ENCODE measurements around the gene DPP6. TPM values are rescaled to one million over a fixed set of nuclear protein-coding genes. Genes with fewer than 3 reads are reported as not detected.

Gene DPP6
- total and polyA plus RNA-seq, 9 of the 15 experiments (the other 6 are each of a cell fraction or from before 2014, with no cell fraction given), result not detected

GRCh38 chr7:154241988-154242387 lies 189.8 kb downstream of the DPP6 start (continued):
- no peak for TF ChIP-seq ZNF431 (CRISPR knock-in tag; IDR thresholded peaks at IDR 0.05)
- TF ChIP-seq TBP (optimal IDR thresholded peaks at IDR 0.05; ENCODE audit: low read depth, low read length), result no peak
- no peak for TF ChIP-seq ATF4 (CRISPR knock-in tag; IDR thresholded peaks at IDR 0.05)

GRCh38 chr7:154242709-154243108 lies 190.5 kb downstream of the DPP6 start:
- in situ Hi-C loops (cut with MboI), result no loop called here
- H4K20me1 ChIP-seq (replicated peaks; ENCODE audit: control insufficient read depth, insufficient read depth, low read length), result no peaks in the 10 kb centered on the region
- no peak for DNase-seq (ENCODE audit: extremely low read depth in 1 of 4, low spot score in 3 of 4)
- FAIRE-seq, result no peak
- CTCF ChIA-PET (ENCODE audit: low intra/inter-chr PET ratio), result no interaction called here
- H2AFZ ChIP-seq (ENCODE audit: low read depth, low read length), result no peak overlapping the region
- no peaks in the 10 kb centered on the region for H3K79me2 ChIP-seq (ENCODE audit: control insufficient read depth, insufficient read depth, low read length)
- no peaks in the 10 kb centered on the region for H3K36me3 ChIP-seq (ENCODE audit: control insufficient read depth, insufficient read depth, low read length)
- no peak overlapping the region for H3K9ac ChIP-seq (ENCODE audit: insufficient read depth in 1 of 2, low read depth in 2 of 2, low read length in 2 of 2)
- H3K4me1 ChIP-seq (replicated peaks in 1 of 2; ENCODE audit: control insufficient read depth in 2 of 2, insufficient read depth in 2 of 2, low read length in 2 of 2), result no peaks in the 10 kb centered on the region
- H3K4me3 ChIP-seq, result no peak overlapping the region
- TF ChIP-seq ZNF408 (CRISPR knock-in tag; IDR thresholded peaks at IDR 0.05; ENCODE audit: low read depth), result no peak
- TF ChIP-seq HCFC1 (IDR thresholded peaks at IDR 0.05; ENCODE audit: low read depth, low read length), result no peak
- TF ChIP-seq HDGF (IDR thresholded peaks at IDR 0.05), result no peak
- TF ChIP-seq POLR2AphosphoS5 (IDR thresholded peaks at IDR 0.05; ENCODE audit: control insufficient read depth, insufficient read depth, low read depth, low read length), result no peak
- no peak for TF ChIP-seq DIDO1 (tag; IDR thresholded peaks at IDR 0.05; ENCODE audit: low read depth)
- no peak for TF ChIP-seq U2AF1 (optimal IDR thresholded peaks at IDR 0.05; ENCODE audit: low read depth, low read length)
- TF ChIP-seq TGIF2 (CRISPR knock-in tag; IDR thresholded peaks at IDR 0.05), result no peak
- no peak for TF ChIP-seq SMAD4 (CRISPR knock-in tag; conservative IDR thresholded peaks at IDR 0.05)
- no peaks in the 10 kb centered on the region for H3K27me3 ChIP-seq (ENCODE audit: control insufficient read depth in 2 of 2, insufficient read depth in 2 of 2, low read length in 2 of 2)
- intact Hi-C loops (cut with micrococcal nuclease), result no loop called here
- H3K9me1 ChIP-seq (ENCODE audit: control insufficient read depth, insufficient read depth, low read length), result no peaks in the 10 kb centered on the region
- POLR2A ChIA-PET, result interaction anchor here (0.7 kb wide), 1 partner anchor 114 kb away, joined by 4 read pairs; no protein-coding TSS in a partner anchor
- H3K4me2 ChIP-seq (ENCODE audit: insufficient read depth, low read length), result no peak overlapping the region
- BruUV-seq (replicated peaks), result no TSS peak
- ATAC-seq, result no peak
- H3K27ac ChIP-seq (ENCODE audit: extremely low read depth, low read depth, low read length), result no peak overlapping the region
- H3K9me3 ChIP-seq (replicated peaks; ENCODE audit: control insufficient read depth, insufficient read depth, low read depth, low read length), result no peaks in the 10 kb centered on the region
